ENCODE measurements around the gene MYBPC1. TPM values are rescaled to one million over a fixed set of nuclear protein-coding genes. Genes with fewer than 3 reads are reported as not detected.

The MYBPC1 gene
- total and polyA plus RNA-seq, 9 of the 15 experiments (the other 6 are each of a cell fraction or from before 2014, with no cell fraction given) = not detected

DNA sequence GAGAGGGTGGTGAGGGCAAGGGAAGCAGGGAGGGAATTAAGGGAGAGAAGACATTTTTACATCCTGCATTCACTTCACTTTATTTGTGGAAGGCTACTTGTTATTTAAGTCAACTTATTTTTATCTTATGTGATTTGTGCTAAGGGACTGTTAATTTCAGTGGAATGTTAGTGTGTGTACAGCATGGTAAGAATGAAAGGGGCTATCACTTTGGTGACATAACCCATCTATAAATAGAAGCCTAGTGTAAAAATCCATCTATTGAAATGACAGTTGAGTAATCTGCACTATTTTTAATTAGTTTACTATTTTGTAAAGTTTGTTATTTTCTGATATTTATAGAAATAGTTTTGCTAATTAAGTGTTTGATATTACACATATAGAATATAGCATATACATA, 85.9 kb downstream of the MYBPC1 start:
- TF ChIP-seq, protein P1, sequence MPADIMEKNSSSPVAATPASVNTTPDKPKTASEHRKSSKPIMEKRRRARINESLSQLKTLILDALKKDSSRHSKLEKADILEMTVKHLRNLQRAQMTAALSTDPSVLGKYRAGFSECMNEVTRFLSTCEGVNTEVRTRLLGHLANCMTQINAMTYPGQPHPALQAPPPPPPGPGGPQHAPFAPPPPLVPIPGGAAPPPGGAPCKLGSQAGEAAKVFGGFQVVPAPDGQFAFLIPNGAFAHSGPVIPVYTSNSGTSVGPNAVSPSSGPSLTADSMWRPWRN (IDR thresholded peaks at IDR 0.05; ENCODE audit: low read depth) = no peak
- TF ChIP-seq GABPA (tag; conservative IDR thresholded peaks at IDR 0.05; ENCODE audit: low read depth) (no peak), ESRRA (IDR thresholded peaks at IDR 0.05; ENCODE audit: borderline replicate concordance, low read depth) (no peak), TBP (optimal IDR thresholded peaks at IDR 0.05; ENCODE audit: low read depth, low read length) (no peak), POLR3A (IDR thresholded peaks at IDR 0.05; ENCODE audit: borderline replicate concordance, extremely low read depth, insufficient read depth, insufficient read length) (no peak), CC2D1A (IDR thresholded peaks at IDR 0.05) (no peak), FOSL1 (tag; conservative IDR thresholded peaks at IDR 0.05) (no peak), KAT8 (IDR thresholded peaks at IDR 0.05; ENCODE audit: low read depth) (no peak), GATAD2A (IDR thresholded peaks at IDR 0.05) (no peak), FIP1L1 (IDR thresholded peaks at IDR 0.05; ENCODE audit: low read depth, low read length, poor library complexity, severe bottlenecking) (no peak), NR1H2 (CRISPR knock-in tag; IDR thresholded peaks at IDR 0.05) (no peak), GTF2A2 (tag; IDR thresholded peaks at IDR 0.05) (no peak), PCBP1 (IDR thresholded peaks at IDR 0.05; ENCODE audit: low read depth, low read length, poor library complexity, severe bottlenecking) (no peak), ZNF77 (CRISPR knock-in tag; IDR thresholded peaks at IDR 0.05) (no peak), NCOA1 (IDR thresholded peaks at IDR 0.05; ENCODE audit: low read depth) (no peak), HDAC1 (IDR thresholded peaks at IDR 0.05) (no peak), TCF3 (CRISPR knock-in tag; IDR thresholded peaks at IDR 0.05) (no peak), NFE2L1 (tag; IDR thresholded peaks at IDR 0.05; ENCODE audit: borderline replicate concordance, low read depth) (no peak)
- TF ChIP-seq, protein P2, sequence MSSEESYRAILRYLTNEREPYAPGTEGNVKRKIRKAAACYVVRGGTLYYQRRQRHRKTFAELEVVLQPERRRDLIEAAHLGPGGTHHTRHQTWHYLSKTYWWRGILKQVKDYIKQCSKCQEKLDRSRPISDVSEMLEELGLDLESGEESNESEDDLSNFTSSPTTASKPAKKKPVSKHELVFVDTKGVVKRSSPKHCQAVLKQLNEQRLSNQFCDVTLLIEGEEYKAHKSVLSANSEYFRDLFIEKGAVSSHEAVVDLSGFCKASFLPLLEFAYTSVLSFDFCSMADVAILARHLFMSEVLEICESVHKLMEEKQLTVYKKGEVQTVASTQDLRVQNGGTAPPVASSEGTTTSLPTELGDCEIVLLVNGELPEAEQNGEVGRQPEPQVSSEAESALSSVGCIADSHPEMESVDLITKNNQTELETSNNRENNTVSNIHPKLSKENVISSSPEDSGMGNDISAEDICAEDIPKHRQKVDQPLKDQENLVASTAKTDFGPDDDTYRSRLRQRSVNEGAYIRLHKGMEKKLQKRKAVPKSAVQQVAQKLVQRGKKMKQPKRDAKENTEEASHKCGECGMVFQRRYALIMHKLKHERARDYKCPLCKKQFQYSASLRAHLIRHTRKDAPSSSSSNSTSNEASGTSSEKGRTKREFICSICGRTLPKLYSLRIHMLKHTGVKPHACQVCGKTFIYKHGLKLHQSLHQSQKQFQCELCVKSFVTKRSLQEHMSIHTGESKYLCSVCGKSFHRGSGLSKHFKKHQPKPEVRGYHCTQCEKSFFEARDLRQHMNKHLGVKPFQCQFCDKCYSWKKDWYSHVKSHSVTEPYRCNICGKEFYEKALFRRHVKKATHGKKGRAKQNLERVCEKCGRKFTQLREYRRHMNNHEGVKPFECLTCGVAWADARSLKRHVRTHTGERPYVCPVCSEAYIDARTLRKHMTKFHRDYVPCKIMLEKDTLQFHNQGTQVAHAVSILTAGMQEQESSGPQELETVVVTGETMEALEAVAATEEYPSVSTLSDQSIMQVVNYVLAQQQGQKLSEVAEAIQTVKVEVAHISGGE (CRISPR knock-in tag; IDR thresholded peaks at IDR 0.05) = no peak
- no peaks in the 10 kb centered on the region for H3K36me3 ChIP-seq (ENCODE audit: control insufficient read depth, insufficient read depth, low read length)
- POLR2A ChIA-PET = no interaction called here
- H4K20me1 ChIP-seq (replicated peaks; ENCODE audit: control insufficient read depth, insufficient read depth, low read length) = no peaks in the 10 kb centered on the region
- H3K9ac ChIP-seq (ENCODE audit: insufficient read depth in 1 of 2, low read depth in 2 of 2, low read length in 2 of 2) = no peak overlapping the region
- no peak overlapping the region for H3K4me2 ChIP-seq (ENCODE audit: insufficient read depth, low read length)
- H3K27ac ChIP-seq (ENCODE audit: extremely low read depth, low read depth, low read length) = no peak overlapping the region
- in situ Hi-C loops (cut with MboI) = no loop called here
- no peaks in the 10 kb centered on the region for H3K9me3 ChIP-seq (replicated peaks; ENCODE audit: control insufficient read depth, insufficient read depth, low read depth, low read length)
- CTCF ChIA-PET (ENCODE audit: low intra/inter-chr PET ratio) = no interaction called here
- no peaks in the 10 kb centered on the region for H3K4me1 ChIP-seq (replicated peaks in 1 of 2; ENCODE audit: control insufficient read depth in 2 of 2, insufficient read depth in 2 of 2, low read length in 2 of 2)
- H3K79me2 ChIP-seq (ENCODE audit: control insufficient read depth, insufficient read depth, low read length) = no peaks in the 10 kb centered on the region
- ATAC-seq (no peak), FAIRE-seq (no peak), DNase-seq (ENCODE audit: extremely low read depth in 1 of 4, low spot score in 3 of 4) (no peak)
- no peak overlapping the region for H2AFZ ChIP-seq (ENCODE audit: low read depth, low read length)
- intact Hi-C loops (cut with micrococcal nuclease) = no loop called here
- H3K27me3 ChIP-seq (ENCODE audit: control insufficient read depth in 2 of 2, insufficient read depth in 2 of 2, low read length in 2 of 2) = no peaks in the 10 kb centered on the region; a peak in 1 of 5 replicates
- no peaks in the 10 kb centered on the region for H3K9me1 ChIP-seq (ENCODE audit: control insufficient read depth, insufficient read depth, low read length)
- H3K4me3 ChIP-seq = no peak overlapping the region
- no TSS peak for BruUV-seq (replicated peaks)

All from K562 (cell line).